Activated CD4-positive, alpha-beta memory T cell treated with anti-CD3 and anti-CD28 coated beads, Interleukin-2, amount 10 ng/mL, durations not matched to agents 7 days and 5 days (primary cell): ENCODE measurements around the gene CREBL2. TPM values are rescaled to one million over a fixed set of nuclear protein-coding genes. Genes with fewer than 3 reads are reported as not detected.
"Not testable (repeated sequence)": the region's sequence is repeated elsewhere in the genome, so short reads cannot be mapped to it uniquely, and the experiment has no call there.

ENCODE experiments used
- CTCF ChIA-PET: fragments of 350-600 bp; sonication (Branson Sonifier 250); formaldehyde crosslinking; loops from one replicate; lab custom pipeline; 2021; ENCODE audit warnings: antibody characterized with exemption, inconsistent platforms; lab: Charles Lee
- POLR2A ChIA-PET: fragments of 350-600 bp; sonication (Branson Sonifier 250); formaldehyde crosslinking; loops from one replicate; lab custom pipeline; 2021; ENCODE audit warnings: antibody characterized with exemption; lab: Charles Lee
- DNase-seq: peaks from one replicate; pipeline ENCODE4 v3.0.0-alpha.2; 2020
- H3K27ac Mint-ChIP-seq: one replicate; pipeline ENCODE4 v1.8.0; 2021; ENCODE audit warnings: mild to moderate bottlenecking, mixed read lengths
- H3K27me3 Mint-ChIP-seq: one replicate; pipeline ENCODE4 v1.8.0; 2021; ENCODE audit warnings: mixed read lengths
- H3K36me3 Mint-ChIP-seq: one replicate; pipeline ENCODE4 v1.8.0; 2021; ENCODE audit warnings: low read depth, mixed read lengths
- H3K4me1 Mint-ChIP-seq: one replicate; pipeline ENCODE4 v1.8.0; 2021; ENCODE audit warnings: mixed read lengths
- H3K4me3 Mint-ChIP-seq: one replicate; pipeline ENCODE4 v1.8.0; 2021; ENCODE audit warnings: mild to moderate bottlenecking, mixed read lengths
- H3K9me3 Mint-ChIP-seq: one replicate; pipeline ENCODE4 v1.8.0; 2021; ENCODE audit warnings: mixed read lengths
- total RNA-seq, 2 experiments: library from RNA; stranded (reverse); gene quantifications; one replicate each; pipeline ENCODE4 v1.2.3, GENCODE V29; 2021

CREBL2 gene
- total RNA-seq, 2 experiments from 2014 or later, result 24.2 to 26.1 TPM

- Mint-ChIP-seq H3K4me1 (peaks cover 54% of the 10 kb centered on the region), H3K27me3 (no peaks in the 10 kb centered on the region), H3K4me3 (no peak overlapping the region), H3K27ac (no peak overlapping the region), H3K36me3 (peaks cover 47% of the 10 kb centered on the region), H3K9me3 (peaks cover 2% of the 10 kb centered on the region)
- POLR2A ChIA-PET, result interaction anchor here (1.1 to 2.8 kb wide), 2 partner anchors 9 to 95 kb away, joined by 3 to 13 read pairs; partner anchors contain the start of gene CREBL2
- DNase-seq, result no peak
- CTCF ChIA-PET, result interaction anchor here (0.7 to 1.2 kb wide), 4 partner anchors 21 to 88 kb away, joined by 3 read pairs; no protein-coding TSS in a partner anchor
Observed at GRCh38 chr12:12620730-12621315, 9.1 kb downstream of the CREBL2 start.

GRCh38 chr12:12622418-12622817, 10.7 kb downstream of the CREBL2 start:
- Mint-ChIP-seq H3K4me1 (peaks cover 38% of the 10 kb centered on the region), H3K9me3 (peaks cover 2% of the 10 kb centered on the region), H3K4me3 (peak overlapping the region; percentile 4), H3K27me3 (no peaks in the 10 kb centered on the region), H3K27ac (peak overlapping the region; percentile 79), H3K36me3 (peaks cover 34% of the 10 kb centered on the region)
- ChIA-PET POLR2A (interaction anchor here (0.6 to 2.8 kb wide), 3 partner anchors 10 to 148 kb away, joined by 3 to 13 read pairs (median 3); partner anchors contain the start of genes CREBL2 and DUSP16), CTCF (interaction anchor here (0.7 kb wide), 1 partner anchor 28 kb away, joined by 3 read pairs; no protein-coding TSS in a partner anchor)
- DNase-seq, result no peak

GRCh38 chr12:12624498-12624992, 12.9 kb downstream of the CREBL2 start:
- ChIA-PET CTCF (interaction anchor here (1.2 kb wide), 1 partner anchor 22 kb away, joined by 3 read pairs; no protein-coding TSS in a partner anchor), POLR2A (interaction anchor here (1.0 kb wide), 1 partner anchor 12 kb away, joined by 3 read pairs; no protein-coding TSS in a partner anchor)
- peaks cover 45% of the 10 kb centered on the region for H3K4me1 Mint-ChIP-seq

GRCh38 chr12:12626471-12626870, 14.8 kb downstream of the CREBL2 start:
- H3K27me3 Mint-ChIP-seq, result no peaks in the 10 kb centered on the region
- H3K27ac Mint-ChIP-seq, result no peak overlapping the region
- peaks cover 35% of the 10 kb centered on the region for H3K36me3 Mint-ChIP-seq
- no peak overlapping the region for H3K4me3 Mint-ChIP-seq
- peaks cover 5% of the 10 kb centered on the region for H3K9me3 Mint-ChIP-seq
- CTCF ChIA-PET, result interaction anchor here (0.6 kb wide), 1 partner anchor 252 kb away, joined by 3 read pairs; no protein-coding TSS in a partner anchor
- H3K4me1 Mint-ChIP-seq, result peaks cover 39% of the 10 kb centered on the region
- DNase-seq, result no peak
- POLR2A ChIA-PET, result no interaction called here

More at GRCh38 chr12:12624498-12624992, 12.9 kb downstream of the CREBL2 start:
- H3K27me3 Mint-ChIP-seq, result no peaks in the 10 kb centered on the region
- no peak overlapping the region for H3K4me3 Mint-ChIP-seq
- peaks cover 39% of the 10 kb centered on the region for H3K36me3 Mint-ChIP-seq
- H3K9me3 Mint-ChIP-seq, result peaks cover 5% of the 10 kb centered on the region
- no peak overlapping the region for H3K27ac Mint-ChIP-seq
- no peak for DNase-seq

- H3K4me3 Mint-ChIP-seq, result no peak overlapping the region
- ChIA-PET POLR2A (no interaction called here), CTCF (no interaction called here)
- no peak for DNase-seq
- peaks cover 35% of the 10 kb centered on the region for H3K36me3 Mint-ChIP-seq
- no peak overlapping the region for H3K27ac Mint-ChIP-seq
- no peaks in the 10 kb centered on the region for H3K27me3 Mint-ChIP-seq
- H3K4me1 Mint-ChIP-seq, result peaks cover 30% of the 10 kb centered on the region
- H3K9me3 Mint-ChIP-seq, result peaks cover 5% of the 10 kb centered on the region
Observed at GRCh38 chr12:12627308-12627827, 15.7 kb downstream of the CREBL2 start.

- no peak overlapping the region for H3K27ac Mint-ChIP-seq
- H3K4me3 Mint-ChIP-seq, result no peak overlapping the region
- CTCF ChIA-PET, result no interaction called here
- H3K4me1 Mint-ChIP-seq, result peaks cover 25% of the 10 kb centered on the region
- H3K27me3 Mint-ChIP-seq, result no peaks in the 10 kb centered on the region
- DNase-seq, result no peak
- peaks cover 5% of the 10 kb centered on the region for H3K9me3 Mint-ChIP-seq
- POLR2A ChIA-PET, result no interaction called here
- H3K36me3 Mint-ChIP-seq, result peaks cover 35% of the 10 kb centered on the region
Observed at GRCh38 chr12:12628013-12628412, 16.3 kb downstream of the CREBL2 start.

GRCh38 chr12:12630850-12631249, 19.2 kb downstream of the CREBL2 start:
- CTCF ChIA-PET, result interaction anchor here (1.2 to 1.6 kb wide), 3 partner anchors 11 to 25 kb away, joined by 3 to 4 read pairs (median 4); no protein-coding TSS in a partner anchor
- POLR2A ChIA-PET, result interaction anchor here (1.3 to 1.7 kb wide), 2 partner anchors 11 to 12 kb away, joined by 3 read pairs; no protein-coding TSS in a partner anchor
- no peak for DNase-seq
- H3K4me1 Mint-ChIP-seq, result peaks cover 20% of the 10 kb centered on the region
- H3K36me3 Mint-ChIP-seq, result peaks cover 36% of the 10 kb centered on the region
- no peak overlapping the region for H3K4me3 Mint-ChIP-seq
- no peaks in the 10 kb centered on the region for H3K27me3 Mint-ChIP-seq
- H3K9me3 Mint-ChIP-seq, result peaks cover 3% of the 10 kb centered on the region
- no peak overlapping the region for H3K27ac Mint-ChIP-seq

- peaks cover 12% of the 10 kb centered on the region for H3K9me3 Mint-ChIP-seq
- peaks cover 9% of the 10 kb centered on the region for H3K4me1 Mint-ChIP-seq
- CTCF ChIA-PET, result no interaction called here
- DNase-seq, result no peak
- no peak overlapping the region for H3K27ac Mint-ChIP-seq
- POLR2A ChIA-PET, result interaction anchor here (0.9 kb wide), 1 partner anchor 15 kb away, joined by 6 read pairs; no protein-coding TSS in a partner anchor
- H3K4me3 Mint-ChIP-seq, result no peak overlapping the region
- H3K36me3 Mint-ChIP-seq, result peaks cover 59% of the 10 kb centered on the region
- H3K27me3 Mint-ChIP-seq, result no peaks in the 10 kb centered on the region
Observed at GRCh38 chr12:12635651-12636050, 24.0 kb downstream of the CREBL2 start.

GRCh38 chr12:12636641-12637040, 25.0 kb downstream of the CREBL2 start:
- Mint-ChIP-seq H3K27me3 (no peaks in the 10 kb centered on the region), H3K36me3 (peaks cover 61% of the 10 kb centered on the region)

GRCh38 chr12:12639995-12640394, 28.3 kb downstream of the CREBL2 start:
- H3K27me3 Mint-ChIP-seq, H3K27ac Mint-ChIP-seq, H3K4me3 Mint-ChIP-seq, POLR2A ChIA-PET, DNase-seq, CTCF ChIA-PET, H3K4me1 Mint-ChIP-seq: not testable (repeated sequence)
- Mint-ChIP-seq H3K36me3 (peaks cover 82% of the 10 kb centered on the region), H3K9me3 (peaks cover 14% of the 10 kb centered on the region)

More at GRCh38 chr12:12636641-12637040, 25.0 kb downstream of the CREBL2 start:
- ChIA-PET CTCF (interaction anchor here (0.9 kb wide), 1 partner anchor 9 kb away, joined by 3 read pairs; no protein-coding TSS in a partner anchor), POLR2A (no interaction called here)
- peaks cover 14% of the 10 kb centered on the region for H3K9me3 Mint-ChIP-seq
- peaks cover 7% of the 10 kb centered on the region for H3K4me1 Mint-ChIP-seq
- no peak for DNase-seq
- no peak overlapping the region for H3K4me3 Mint-ChIP-seq
- peak overlapping the region; percentile 14 for H3K27ac Mint-ChIP-seq

- Mint-ChIP-seq H3K27ac (no peak overlapping the region), H3K9me3 (peaks cover 17% of the 10 kb centered on the region), H3K4me3 (no peak overlapping the region), H3K4me1 (peaks cover 13% of the 10 kb centered on the region), H3K36me3 (peaks cover 82% of the 10 kb centered on the region), H3K27me3 (no peaks in the 10 kb centered on the region)
- no peak for DNase-seq
- POLR2A ChIA-PET, result interaction anchor here (1.9 kb wide), 1 partner anchor 54 kb away, joined by 5 read pairs; no protein-coding TSS in a partner anchor
- CTCF ChIA-PET, result interaction anchor here (0.8 to 1.2 kb wide), 4 partner anchors 9 to 95 kb away, joined by 3 to 4 read pairs (median 3); no protein-coding TSS in a partner anchor
Observed at GRCh38 chr12:12641650-12642049, 30.0 kb downstream of the CREBL2 start.

- ChIA-PET POLR2A (interaction anchor here (0.5 to 2.2 kb wide), 4 partner anchors 11 to 285 kb away, joined by 3 to 6 read pairs (median 4); no protein-coding TSS in a partner anchor), CTCF (interaction anchor here (0.7 to 3.8 kb wide), 4 partner anchors 10 to 41 kb away, joined by 3 to 9 read pairs (median 4); no protein-coding TSS in a partner anchor)
- H3K4me1 Mint-ChIP-seq, result peaks cover 12% of the 10 kb centered on the region
- peaks cover 27% of the 10 kb centered on the region for H3K9me3 Mint-ChIP-seq
- H3K27me3 Mint-ChIP-seq, result no peaks in the 10 kb centered on the region
- peaks cover 82% of the 10 kb centered on the region for H3K36me3 Mint-ChIP-seq
- no peak overlapping the region for H3K27ac Mint-ChIP-seq
- no peak for DNase-seq
- H3K4me3 Mint-ChIP-seq, result no peak overlapping the region
Observed at GRCh38 chr12:12642916-12643315, 31.2 kb downstream of the CREBL2 start.
